ENCODE results near the gene ARL15.
A peak's percentile ranks its signal among the peaks of the same experiment; 100 is the strongest.
"Not testable (repeated sequence)": the region's sequence is repeated elsewhere in the genome, so short reads cannot be mapped to it uniquely, and the experiment has no call there.

ARL15 gene

DNA sequence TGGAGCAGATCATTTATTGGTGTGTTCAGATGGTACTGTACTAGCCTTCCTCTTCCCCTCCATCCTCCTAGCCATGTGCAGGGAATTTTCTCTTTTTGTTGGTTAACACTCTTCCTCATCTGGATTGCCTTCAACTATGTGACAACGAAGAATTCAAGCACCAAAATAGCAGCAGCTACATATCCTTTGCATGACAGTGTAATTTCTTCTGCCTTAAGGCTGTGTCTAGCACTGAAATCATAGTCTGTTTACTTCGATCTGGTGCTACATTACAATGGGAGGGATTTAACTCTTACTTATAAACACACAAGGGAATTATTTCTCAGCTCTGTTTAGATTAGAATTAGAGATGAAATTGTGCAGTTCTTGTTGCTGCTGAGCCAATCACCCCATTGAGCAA is 260.4 kb downstream of the ARL15 start:
- Histone ChIP-seq H3K9ac (no peak overlapping the region), H3K4me3 (no peak overlapping the region), H3K27ac (no peak overlapping the region), H3K4me1 (no peaks in the 10 kb centered on the region), H3K27me3 (no peaks in the 10 kb centered on the region), H3K36me3 (peaks cover 0 to 8% (median 0%) of the 10 kb centered on the region in 11 experiments; a peak in 1 of 22 replicates), H3K4me2 (no peak overlapping the region), H3K9me3 (replicated peaks in 1 of 11) (no peaks in the 10 kb centered on the region), H4K20me1 (no peaks in the 10 kb centered on the region)
- TF ChIP-seq Cebpa-rat (IDR thresholded peaks at IDR 0.05): no peak

DNA sequence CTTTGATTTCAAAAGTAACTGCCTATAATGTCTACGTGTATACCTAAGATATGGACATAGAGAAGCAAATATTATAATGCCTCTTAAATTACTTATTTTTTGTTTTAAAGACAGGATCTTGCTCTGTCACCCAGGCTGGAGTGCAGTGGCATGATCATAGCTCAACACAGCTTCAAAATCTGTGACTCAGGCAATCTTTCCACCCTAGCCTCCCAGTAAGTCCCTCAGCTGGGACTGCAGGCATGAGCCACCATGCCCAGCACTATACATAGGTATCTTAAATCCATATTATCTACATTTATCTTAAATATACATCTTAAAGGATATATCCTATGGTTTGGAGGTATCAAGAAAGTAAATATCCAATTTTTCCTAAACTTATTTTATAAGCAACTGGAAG is 261.2 kb downstream of the ARL15 start:
- H3K36me3 ChIP-seq: peaks cover 0 to 8% (median 0%) of the 10 kb centered on the region in 11 experiments; a peak in 1 of 22 replicates
- no peak overlapping the region for H3K4me3 ChIP-seq
- H3K9me3 ChIP-seq (replicated peaks in 1 of 11): no peaks in the 10 kb centered on the region
- no peaks in the 10 kb centered on the region for H3K27me3 ChIP-seq
- no peak overlapping the region for H3K4me2 ChIP-seq
- no peak overlapping the region for H3K27ac ChIP-seq
- H4K20me1 ChIP-seq: no peaks in the 10 kb centered on the region
- H3K9ac ChIP-seq: no peak overlapping the region
- H3K4me1 ChIP-seq: no peaks in the 10 kb centered on the region
- TF ChIP-seq Cebpa-rat (IDR thresholded peaks at IDR 0.05): no peak

DNA sequence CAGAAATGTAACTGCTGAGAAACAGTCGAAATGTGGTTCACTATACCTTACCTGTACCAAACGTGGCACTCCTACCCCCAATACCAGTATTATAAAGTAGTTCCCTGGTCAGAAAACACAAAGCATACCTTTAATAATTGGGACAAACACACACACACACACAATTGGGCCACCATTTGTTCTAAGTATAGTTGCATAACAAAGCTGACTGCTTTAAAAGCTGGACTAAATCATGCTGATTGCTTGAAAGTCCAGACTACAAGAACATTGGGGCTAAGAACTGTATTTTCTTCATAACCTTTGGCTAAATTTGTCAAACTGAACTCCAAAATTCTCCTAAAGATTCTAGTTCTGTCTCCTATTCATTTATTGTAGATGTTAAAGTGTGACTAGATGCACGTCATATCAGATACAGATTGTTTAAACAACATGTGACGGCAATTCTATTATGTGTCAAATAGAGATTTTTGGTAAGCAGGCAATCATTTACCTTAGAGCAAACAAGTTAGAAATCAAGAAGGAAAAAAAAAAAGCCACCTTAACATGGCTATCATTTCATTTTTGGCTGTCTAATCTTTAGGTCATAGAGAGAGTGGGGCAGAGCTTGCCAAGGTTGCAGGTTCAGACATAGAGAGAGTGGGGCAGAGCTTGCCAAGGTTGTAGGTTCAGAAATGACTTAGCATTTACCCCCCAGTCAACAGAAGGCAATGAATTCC is 265.1 kb downstream of the ARL15 start:
- TF ChIP-seq Cebpa-rat (IDR thresholded peaks at IDR 0.05): no peak

DNA sequence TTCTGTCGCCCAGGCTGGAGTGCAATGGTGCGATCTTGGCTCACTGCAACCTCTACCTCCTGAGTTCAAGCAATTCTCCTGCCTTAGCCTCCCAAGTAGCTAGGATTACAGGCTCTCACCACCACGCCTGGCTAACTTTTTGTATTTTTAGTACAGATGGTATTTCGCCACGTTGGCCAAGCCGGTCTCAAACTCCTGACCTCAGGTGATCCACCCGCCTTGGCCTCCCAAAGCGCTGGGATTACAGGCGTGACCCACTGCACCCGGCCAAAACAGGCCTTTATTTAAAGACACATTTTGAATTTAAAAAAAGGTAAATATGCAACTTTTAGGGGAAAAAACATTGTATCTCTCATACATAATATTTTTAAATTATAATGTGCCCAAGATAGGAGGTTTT is 266.1 kb downstream of the ARL15 start:
- H3K4me2 ChIP-seq; H3K36me3 ChIP-seq; H3K27me3 ChIP-seq; H3K4me3 ChIP-seq; H3K4me1 ChIP-seq; H3K9ac ChIP-seq; H3K9me3 ChIP-seq (replicated peaks in 1 of 11); H4K20me1 ChIP-seq; H3K27ac ChIP-seq: not testable (repeated sequence)

More for the DNA sequence above, 265.1 kb downstream of the ARL15 start:
- Histone ChIP-seq H3K4me2 (no peak overlapping the region), H3K9ac (no peak overlapping the region), H3K27me3 (no peaks in the 10 kb centered on the region), H3K4me3 (no peak overlapping the region), H3K27ac (no peak overlapping the region), H3K36me3 (0 out of 22 replicates have a peak, but pooled peaks cover 0 to 5% (median 0%) of the 10 kb centered on the region in 11 experiments), H3K9me3 (replicated peaks in 1 of 11) (no peaks in the 10 kb centered on the region), H3K4me1 (no peaks in the 10 kb centered on the region), H4K20me1 (no peaks in the 10 kb centered on the region)

DNA sequence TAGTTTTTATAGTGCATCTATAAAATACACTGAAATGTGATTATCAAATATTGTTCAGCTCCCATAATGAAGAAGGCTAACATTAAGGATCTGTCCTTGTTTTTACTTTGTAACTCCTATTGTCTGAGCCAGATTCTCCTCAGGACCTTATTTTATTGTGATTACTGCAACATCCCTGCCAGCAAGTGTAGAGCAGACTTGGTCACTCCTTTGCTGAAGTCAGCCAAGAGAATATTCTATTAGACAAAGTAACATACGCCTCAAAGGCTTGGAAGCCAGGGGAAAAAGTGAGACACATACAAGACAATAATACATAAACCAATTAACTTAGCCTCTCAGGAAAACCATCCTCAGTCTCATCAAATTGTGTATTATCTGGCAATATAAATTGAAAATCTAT is 269.6 kb downstream of the ARL15 start:
- H3K4me3 ChIP-seq: no peak overlapping the region
- H3K9me3 ChIP-seq (replicated peaks in 1 of 11): no peaks in the 10 kb centered on the region
- no peaks in the 10 kb centered on the region for H3K27me3 ChIP-seq
- no peak overlapping the region for H3K4me2 ChIP-seq
- H3K27ac ChIP-seq: no peak overlapping the region
- peaks cover 0 to 5% (median 0%) of the 10 kb centered on the region in 11 experiments; a peak in 1 of 22 replicates for H3K36me3 ChIP-seq
- H3K4me1 ChIP-seq: no peaks in the 10 kb centered on the region
- TF ChIP-seq Cebpa-rat (IDR thresholded peaks at IDR 0.05): no peak
- no peak overlapping the region for H3K9ac ChIP-seq
- H4K20me1 ChIP-seq: no peaks in the 10 kb centered on the region

DNA sequence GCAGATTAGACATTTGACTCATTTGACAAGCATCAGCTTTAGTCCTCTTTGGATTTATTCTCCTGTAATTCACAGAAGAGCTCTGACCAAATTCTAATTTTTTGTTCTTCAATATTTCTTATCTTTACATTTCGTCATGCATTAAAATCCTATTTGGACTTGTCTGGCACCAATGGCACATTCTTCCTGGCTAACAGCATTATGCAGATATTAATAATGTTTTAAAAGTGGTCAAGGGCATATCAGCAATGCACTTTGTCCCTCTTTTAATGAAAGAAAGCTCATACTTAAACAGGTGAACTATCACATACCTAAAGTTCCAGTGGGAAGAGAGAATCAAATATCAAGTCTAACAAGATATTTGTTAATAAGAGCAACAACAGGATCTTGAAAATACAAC is 270.4 kb downstream of the ARL15 start:
- Histone ChIP-seq H3K27ac (no peak overlapping the region), H3K9me3 (replicated peaks in 1 of 11) (no peaks in the 10 kb centered on the region), H3K4me3 (no peak overlapping the region), H3K4me1 (no peaks in the 10 kb centered on the region), H3K9ac (no peak overlapping the region), H4K20me1 (no peaks in the 10 kb centered on the region), H3K36me3 (peaks cover 0 to 5% (median 0%) of the 10 kb centered on the region in 11 experiments; a peak in 1 of 22 replicates), H3K27me3 (no peaks in the 10 kb centered on the region), H3K4me2 (no peak overlapping the region)
- TF ChIP-seq Cebpa-rat (IDR thresholded peaks at IDR 0.05): no peak

DNA sequence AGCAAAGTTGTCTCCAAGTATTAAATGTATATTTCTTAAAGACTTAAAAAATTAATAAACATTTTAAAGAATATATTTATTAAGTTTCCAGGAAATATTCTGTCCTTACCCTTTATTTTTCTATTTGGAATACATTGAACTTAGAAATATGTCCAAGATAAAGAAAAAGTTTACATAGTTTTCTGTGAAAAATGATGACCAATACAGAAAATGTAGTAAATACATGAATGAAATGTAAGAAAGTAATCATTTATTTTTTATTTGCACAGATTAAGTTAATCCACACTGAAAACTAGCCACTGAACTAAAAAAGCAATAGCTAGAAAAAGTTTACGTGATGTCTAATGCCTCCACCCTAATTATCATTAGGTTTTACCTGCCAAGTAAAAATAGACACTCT is 273.2 kb downstream of the ARL15 start:
- Histone ChIP-seq H3K36me3 (peaks cover 0 to 5% (median 0%) of the 10 kb centered on the region in 11 experiments; a peak in 2 of 22 replicates), H3K27ac (no peak overlapping the region), H3K4me3 (no peak overlapping the region), H4K20me1 (no peaks in the 10 kb centered on the region), H3K9ac (no peak overlapping the region), H3K9me3 (replicated peaks in 1 of 11) (no peaks in the 10 kb centered on the region), H3K4me1 (no peaks in the 10 kb centered on the region), H3K27me3 (no peaks in the 10 kb centered on the region), H3K4me2 (no peak overlapping the region)
- no peak for TF ChIP-seq Cebpa-rat (IDR thresholded peaks at IDR 0.05)

DNA sequence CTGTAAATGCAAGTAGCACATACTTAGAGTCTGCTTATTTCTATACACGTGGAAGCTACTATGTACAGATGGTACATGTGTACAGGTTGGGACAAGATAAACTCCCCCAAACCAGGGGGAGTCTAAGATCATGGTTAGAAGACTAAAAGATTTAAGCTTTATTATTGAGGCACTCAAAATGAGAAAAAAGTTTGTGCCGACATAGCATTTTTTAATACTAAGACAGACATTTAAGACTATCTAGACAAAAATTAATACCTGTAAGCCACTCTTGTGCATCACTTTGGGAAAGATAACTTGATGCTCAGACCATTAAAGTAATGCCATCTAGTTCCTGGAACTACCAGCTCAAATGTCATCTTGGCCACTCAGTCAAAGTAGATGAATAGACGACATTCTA is 279.4 kb downstream of the ARL15 start:
- Histone ChIP-seq H3K9ac (no peak overlapping the region), H3K4me3 (no peak overlapping the region), H3K27me3 (no peaks in the 10 kb centered on the region), H3K27ac (no peak overlapping the region), H3K9me3 (replicated peaks in 1 of 11) (no peaks in the 10 kb centered on the region; a peak in 1 of 22 replicates), H3K4me2 (no peak overlapping the region), H4K20me1 (no peaks in the 10 kb centered on the region), H3K36me3 (peaks cover 0 to 19% (median 0%) of the 10 kb centered on the region in 11 experiments; a peak in 2 of 22 replicates), H3K4me1 (no peaks in the 10 kb centered on the region)
- TF ChIP-seq Cebpa-rat (IDR thresholded peaks at IDR 0.05): no peak

DNA sequence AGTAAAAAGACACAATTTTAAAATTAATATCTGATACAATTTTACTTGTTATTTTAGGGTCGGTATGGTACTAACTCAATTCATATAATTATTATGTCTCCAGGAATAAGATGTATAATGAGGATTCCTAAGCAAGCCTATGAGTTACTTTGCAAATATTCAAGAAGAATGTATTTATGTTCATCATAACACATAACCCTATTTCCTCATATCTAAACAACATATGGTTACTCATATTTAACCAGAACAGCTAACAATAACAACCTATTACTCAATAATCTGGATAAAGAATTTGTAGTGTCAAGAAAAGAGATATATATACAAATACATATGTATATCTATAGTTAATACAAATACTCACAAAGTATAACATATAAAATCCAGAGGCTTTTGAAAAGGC is 285.9 kb downstream of the ARL15 start:
- Histone ChIP-seq H3K27me3 (no peaks in the 10 kb centered on the region; a peak in 1 of 22 replicates), H3K27ac (no peak overlapping the region), H3K9me3 (replicated peaks in 1 of 11) (peaks cover 0 to 15% (median 10%) of the 10 kb centered on the region in 11 experiments; a peak in 12 of 22 replicates), H4K20me1 (no peaks in the 10 kb centered on the region), H3K4me2 (no peak overlapping the region), H3K9ac (no peak overlapping the region), H3K4me3 (no peak overlapping the region), H3K36me3 (peaks cover 0 to 8% (median 0%) of the 10 kb centered on the region in 11 experiments; a peak in 3 of 22 replicates), H3K4me1 (peaks cover 18 to 42% (median 22%) of the 10 kb centered on the region in 10 experiments)
- no peak for TF ChIP-seq Cebpa-rat (IDR thresholded peaks at IDR 0.05)

DNA sequence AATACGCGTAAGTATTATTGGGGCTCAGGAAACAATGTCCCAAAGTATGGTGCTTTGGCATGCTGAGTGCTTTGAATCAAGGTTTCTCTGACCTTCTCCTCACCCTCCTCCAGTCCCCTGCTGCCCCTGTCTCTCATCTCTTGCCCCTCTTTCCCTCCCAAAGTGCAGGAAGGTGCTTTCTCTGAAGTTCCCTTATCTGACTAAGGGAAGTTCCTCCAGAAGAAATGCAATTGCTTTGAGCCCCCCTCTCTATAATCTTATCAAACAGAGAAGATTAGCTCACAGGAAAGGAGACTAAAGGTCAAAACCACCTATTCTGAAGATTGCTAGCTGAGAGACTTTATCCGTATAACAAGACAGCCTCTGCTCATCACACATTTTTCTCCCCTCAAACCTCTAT is 288.1 kb downstream of the ARL15 start:
- Histone ChIP-seq H3K27me3 (no peaks in the 10 kb centered on the region; a peak in 1 of 22 replicates), H3K9me3 (replicated peaks in 1 of 11) (peaks cover 0 to 15% (median 10%) of the 10 kb centered on the region in 11 experiments; a peak in 12 of 22 replicates), H3K36me3 (peaks cover 0 to 8% (median 0%) of the 10 kb centered on the region in 11 experiments; a peak in 3 of 22 replicates), H3K4me2 (peak overlapping the region; percentile 60 to 89 (median 78)), H4K20me1 (no peaks in the 10 kb centered on the region), H3K4me1 (peaks cover 18 to 42% (median 22%) of the 10 kb centered on the region in 10 experiments), H3K4me3 (peak overlapping the region in 3 of 10 experiments; percentile 4 to 39 (median 10); a peak in 3 of 20 replicates), H3K9ac (peak overlapping the region in 7 of 11 experiments; percentile 14 to 60 (median 49); a peak in 10 of 22 replicates), H3K27ac (peak overlapping the region in 10 of 11 experiments; percentile 9 to 69 (median 60); a peak in 20 of 22 replicates)
- TF ChIP-seq Cebpa-rat (IDR thresholded peaks at IDR 0.05): no peak
